Spleen (tissue), 7 donors: ENCODE data around the gene PITPNC1.

ENCODE experiments used
- CTCF ChIP-seq, 11 experiments: fragments of 200-600 bp in 7 of 11; fragments of 450-650 bp in 4 of 11; sonication (generic) in 4 of 11; IDR thresholded peaks in 8 of 11; conservative IDR thresholded peaks in 3 of 11; 1 replicate in 7 of 11; 2 replicates in 4 of 11; pipeline versions ENCODE4 v1.4.0 to v1.8.0; 2016 to 2021; ENCODE audit warnings: antibody characterized with exemption in 11 of 11, inconsistent platforms in 4 of 11, mild to moderate bottlenecking in 1 of 11
- POLR2A ChIP-seq, 3 donors: fragments of 450-650 bp; IDR thresholded peaks; one replicate each; pipeline ENCODE4 v1.5.1; 2017; ENCODE audit warnings: antibody characterized with exemption in 3 of 3, mild to moderate bottlenecking in 1 of 3
- donor health status: DM: no; HTN: no; CAD: no; lungs with moderate emphysema.
- donor health status: DM: no; HTN: no; CAD: no.
- donor health status: DM: no; HTN: no; CAD: no.

GRCh38 chr17:67399676-67400075, 22.6 kb downstream of the PITPNC1 start:
- TF ChIP-seq CTCF (IDR thresholded peaks at IDR 0.05 in 8 of 11, conservative IDR thresholded peaks at IDR 0.05 in 3 of 11) (no peak), POLR2A (IDR thresholded peaks at IDR 0.05) (no peak)
